NCI-H748 (cell line): ENCODE measurements around the gene TSPEAR.
"Not testable (repeated sequence)": the region's sequence is repeated elsewhere in the genome, so short reads cannot be mapped to it uniquely, and the experiment has no call there.

ENCODE experiments used
- DNase-seq: peaks from one replicate; lab custom pipeline; 2025; ENCODE audit not compliant: unreplicated experiment; lab: John Stamatoyannopoulos, UW

TSPEAR gene

DNA sequence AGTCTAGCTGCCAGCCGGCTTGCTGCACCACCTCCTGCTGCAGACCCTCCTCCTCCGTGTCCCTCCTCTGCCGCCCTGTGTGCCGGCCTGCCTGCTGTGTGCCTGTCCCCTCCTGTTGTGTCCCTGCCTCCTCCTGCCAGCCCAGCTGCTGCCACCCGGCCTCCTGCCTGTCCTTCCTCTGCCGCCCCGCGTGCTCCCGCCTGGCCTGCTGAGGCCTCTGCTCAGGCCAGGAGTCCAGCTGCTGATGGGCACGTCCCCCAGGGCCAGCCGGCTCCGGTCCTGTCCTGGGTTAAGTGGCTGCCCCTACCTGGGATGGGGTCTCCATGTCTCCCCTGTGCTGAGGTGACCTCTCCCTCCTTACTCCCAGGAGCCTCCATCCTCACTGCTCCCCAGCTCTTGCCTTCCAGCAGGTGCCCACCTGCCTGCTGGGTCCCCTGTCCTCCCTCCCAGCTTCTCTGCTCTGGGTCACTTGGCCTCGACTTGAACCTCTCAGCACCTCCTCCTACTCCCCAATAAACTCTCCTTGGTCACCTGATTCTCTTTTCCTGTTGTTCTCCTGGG lies 98.6 kb downstream of the TSPEAR start:
- no peak for DNase-seq

DNA sequence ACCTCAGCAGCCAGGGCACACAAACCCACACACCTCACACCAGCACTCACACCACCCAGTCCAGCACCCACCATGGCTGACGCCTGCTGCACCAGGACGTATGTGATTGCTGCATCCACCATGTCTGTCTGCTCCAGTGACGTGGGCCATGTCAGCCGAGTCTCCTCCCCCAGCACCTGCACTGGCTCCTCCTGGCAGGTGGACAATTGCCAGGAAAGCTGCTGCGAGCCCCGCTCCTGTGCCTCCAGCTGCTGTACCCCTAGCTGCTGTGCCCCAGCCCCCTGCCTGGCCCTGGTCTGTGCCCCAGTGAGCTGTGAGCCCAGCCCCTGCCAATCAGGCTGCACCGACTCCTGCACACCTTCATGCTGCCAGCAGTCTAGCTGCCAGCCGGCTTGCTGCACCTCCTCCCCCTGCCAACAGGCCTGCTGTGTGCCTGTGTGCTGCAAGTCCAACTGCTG lies 99.3 kb downstream of the TSPEAR start, which contains the start of gene KRTAP10-8:
KRTAP10-8 (plus strand) TSS at position 51 of the 458 bp plus-strand sequence; CDS start at position 73, 22 bp downstream.
- DNase-seq, result no peak

DNA sequence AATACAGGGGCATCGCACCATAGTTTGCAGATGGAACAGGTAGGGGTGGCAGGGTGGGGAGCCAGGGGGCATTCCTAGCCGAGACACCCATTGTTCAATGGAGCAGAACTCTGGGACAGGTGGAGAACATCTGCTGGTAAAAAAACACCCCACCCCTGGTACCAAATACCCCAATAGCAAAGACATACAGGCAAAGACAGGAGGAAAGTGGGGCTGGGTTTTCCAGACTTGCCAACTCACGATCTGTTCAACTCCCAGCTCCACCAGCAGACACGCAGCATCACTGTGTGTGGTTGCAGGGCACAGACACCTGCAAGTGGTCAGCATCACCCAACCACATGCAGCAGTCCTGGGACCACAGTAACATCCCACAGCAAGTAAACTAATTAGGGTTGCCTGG lies 99.8 kb downstream of the TSPEAR start:
- DNase-seq, result no peak

DNA sequence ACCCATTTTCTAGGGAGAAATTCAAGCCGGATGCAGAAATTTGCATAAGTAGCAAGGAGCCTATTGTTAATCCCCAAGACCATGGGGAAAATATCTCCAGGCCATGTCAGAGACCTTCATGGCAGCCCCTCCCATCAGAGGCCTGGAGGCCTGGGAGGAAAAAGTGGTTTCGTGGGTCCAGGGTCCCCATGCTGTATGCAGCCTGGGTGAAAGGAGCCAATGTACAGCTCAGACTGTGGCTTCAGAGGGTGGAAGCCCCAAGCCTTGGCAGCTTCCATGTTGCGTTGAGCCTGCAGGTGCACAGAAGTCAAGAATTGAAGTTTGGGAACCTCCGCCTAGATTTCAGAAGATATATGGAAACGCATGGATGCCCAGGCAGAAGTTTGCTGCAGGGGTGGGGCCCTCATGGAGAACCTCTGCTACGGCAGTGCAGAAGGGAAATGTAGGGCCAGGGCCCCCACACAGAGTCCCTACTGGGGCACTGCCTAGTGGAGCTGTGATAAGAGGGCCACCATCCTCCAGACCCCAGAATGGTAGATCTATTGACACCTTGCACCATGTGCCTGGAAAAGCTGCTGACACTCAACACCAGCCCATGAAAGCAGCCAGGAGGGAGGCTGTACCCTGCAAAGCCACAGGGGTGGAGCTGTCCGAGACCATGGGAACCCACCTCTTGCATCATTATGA lies 101.1 kb downstream of the TSPEAR start:
- DNase-seq, result not testable (repeated sequence)

DNA sequence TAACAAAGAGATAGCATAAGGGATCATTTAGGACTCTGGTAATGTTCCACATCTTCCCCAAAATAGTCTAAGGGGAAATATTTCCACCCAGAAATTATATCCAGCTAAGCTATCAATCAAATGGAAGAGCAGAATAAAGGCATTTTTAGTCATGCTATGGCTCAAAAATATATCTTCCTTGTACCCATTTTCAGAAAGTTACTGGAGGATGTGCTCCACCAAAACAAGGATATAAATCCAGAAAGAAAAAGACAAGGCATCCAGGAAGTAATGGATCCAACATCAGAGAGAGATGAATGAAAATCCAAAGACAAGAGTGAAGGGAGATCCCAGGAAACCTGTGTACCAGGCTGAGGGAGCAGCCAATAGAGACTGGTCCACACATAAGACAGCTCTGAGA lies 102.2 kb downstream of the TSPEAR start:
- DNase-seq, result no peak

DNA sequence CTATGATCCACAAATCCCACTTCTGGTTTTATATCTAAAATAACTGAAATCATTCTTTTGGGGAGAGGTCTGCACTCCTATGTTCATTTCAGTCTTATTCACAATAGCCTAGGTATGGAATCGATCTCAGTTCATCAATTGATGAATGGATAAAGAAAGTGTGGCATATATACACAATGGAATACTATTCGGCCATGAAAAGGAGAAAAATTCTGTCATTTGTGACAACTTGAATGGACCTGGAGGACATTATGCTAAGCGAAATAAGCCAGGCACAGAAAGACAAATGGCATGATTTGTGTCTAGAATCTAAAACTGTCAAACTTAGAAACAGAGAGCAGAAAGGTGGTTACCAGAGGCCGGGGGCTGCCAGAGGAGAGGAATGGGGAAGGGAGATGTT lies 104.9 kb downstream of the TSPEAR start:
- no peak for DNase-seq

DNA sequence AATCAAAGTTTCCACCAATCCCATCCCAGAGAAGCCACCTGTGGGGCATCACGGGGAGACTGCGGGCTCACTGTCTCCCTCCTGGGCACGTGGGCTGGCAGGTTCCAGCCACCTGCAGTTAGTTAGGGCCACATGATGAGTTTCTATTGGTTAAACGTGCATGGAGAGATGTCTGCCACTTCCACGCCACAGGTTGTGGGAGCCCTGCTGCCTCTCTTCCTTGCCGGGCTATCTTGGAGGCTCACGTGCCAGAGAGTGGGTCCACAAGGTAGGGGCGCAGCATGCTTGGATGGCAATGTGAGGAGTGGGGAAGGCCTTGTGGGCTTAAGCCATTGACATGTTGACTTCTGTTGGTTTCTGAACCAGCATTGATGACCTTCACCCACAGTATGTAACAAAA lies 107.5 kb downstream of the TSPEAR start:
- DNase-seq, result no peak

DNA sequence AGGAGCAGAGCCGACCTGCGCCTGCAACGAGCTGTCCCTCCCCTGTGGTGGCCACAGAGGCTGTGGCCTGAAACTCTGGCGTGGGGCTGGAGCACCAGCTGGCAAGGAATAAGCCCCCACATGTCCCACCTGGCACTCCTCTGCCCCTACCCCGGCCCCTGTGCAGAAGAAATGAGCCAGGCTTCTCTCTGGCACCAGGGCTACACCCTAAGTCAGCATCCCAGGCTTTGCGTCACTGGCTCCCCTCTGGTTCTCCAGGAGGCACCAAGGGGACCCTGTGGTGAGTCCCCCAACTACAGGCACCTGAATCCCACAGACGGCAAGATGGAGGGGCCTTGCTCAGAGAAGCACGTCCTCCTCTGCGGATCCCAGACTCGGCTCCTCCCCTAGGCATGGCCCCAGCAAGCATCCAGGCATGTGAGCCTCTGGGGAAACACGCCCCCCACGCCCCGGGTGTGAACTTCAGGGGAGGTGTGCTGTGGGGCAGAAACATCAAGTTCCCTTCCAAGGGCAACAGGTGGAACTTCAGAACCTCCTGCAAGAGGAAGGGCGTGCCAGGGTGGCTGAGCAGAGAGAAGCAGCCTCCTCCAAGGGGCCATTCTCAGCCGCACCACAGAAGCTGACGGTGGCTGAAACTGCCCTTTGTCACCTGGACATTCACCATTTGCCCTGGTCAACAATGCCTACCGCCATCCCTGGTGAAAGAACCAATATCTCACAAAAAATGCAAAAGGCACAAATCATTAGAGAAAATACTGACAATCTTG lies 108.1 kb downstream of the TSPEAR start:
- no peak for DNase-seq

DNA sequence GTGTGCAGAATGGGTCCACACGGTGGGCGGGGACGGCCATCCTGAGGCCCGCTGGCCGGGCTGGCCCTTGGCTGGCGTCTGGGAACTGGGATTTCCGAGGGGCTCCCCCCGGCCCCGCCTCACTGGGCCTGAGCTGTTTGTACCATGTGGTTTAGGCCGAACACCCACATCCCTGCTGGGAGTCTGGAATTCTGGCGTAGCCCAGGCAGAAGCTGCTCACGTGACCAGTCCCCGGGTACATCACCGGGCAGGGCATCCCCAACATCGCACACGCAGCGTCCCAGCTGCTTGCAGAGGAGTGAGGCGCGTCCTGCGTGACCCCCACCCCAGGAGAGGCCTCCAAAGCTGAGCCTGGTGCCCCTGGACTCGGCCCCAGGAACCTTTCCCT lies 108.9 kb downstream of the TSPEAR start:
- no peak for DNase-seq

DNA sequence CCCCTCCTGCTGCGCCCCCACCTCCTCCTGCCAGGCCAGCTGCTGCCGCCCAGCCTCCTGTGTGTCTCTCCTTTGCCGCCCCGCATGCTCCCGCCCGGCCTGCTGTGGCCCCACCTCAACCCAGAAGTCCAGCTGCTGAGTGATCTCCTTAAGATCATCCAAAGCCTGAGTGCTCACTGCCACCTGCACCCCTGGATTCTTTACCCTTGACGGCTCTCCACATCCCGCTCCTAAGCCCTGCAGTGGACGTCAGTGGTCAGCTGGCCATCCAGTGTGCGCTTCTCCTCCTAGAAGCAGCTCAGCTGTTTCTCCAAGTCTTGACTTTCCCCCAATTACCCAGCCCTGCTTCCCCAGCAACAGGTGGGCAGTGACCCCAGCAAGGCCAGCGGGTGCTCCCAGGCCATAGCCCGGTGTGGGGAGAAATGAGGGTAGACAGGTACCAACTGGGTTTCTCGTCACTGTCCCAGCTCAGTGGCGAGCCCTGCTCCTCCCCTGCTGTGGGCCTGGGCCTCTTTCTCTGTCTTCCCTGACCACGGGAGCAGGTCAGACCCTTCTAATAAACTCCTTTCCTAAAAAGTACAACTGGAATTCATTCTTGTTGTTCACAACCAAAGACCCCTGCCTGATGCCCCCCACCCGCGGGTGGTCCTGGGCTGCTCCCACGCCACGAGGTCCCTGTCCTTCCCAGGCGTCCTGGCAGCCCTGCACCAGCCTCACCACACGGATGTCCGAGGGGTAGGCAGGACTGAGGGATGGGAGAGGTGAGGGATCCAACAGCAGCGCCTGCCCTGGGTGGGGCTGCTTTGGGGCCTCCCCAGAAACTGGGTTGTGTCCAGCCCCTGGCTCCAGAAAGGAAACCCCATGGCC lies 109.5 kb downstream of the TSPEAR start:
- no peak for DNase-seq

DNA sequence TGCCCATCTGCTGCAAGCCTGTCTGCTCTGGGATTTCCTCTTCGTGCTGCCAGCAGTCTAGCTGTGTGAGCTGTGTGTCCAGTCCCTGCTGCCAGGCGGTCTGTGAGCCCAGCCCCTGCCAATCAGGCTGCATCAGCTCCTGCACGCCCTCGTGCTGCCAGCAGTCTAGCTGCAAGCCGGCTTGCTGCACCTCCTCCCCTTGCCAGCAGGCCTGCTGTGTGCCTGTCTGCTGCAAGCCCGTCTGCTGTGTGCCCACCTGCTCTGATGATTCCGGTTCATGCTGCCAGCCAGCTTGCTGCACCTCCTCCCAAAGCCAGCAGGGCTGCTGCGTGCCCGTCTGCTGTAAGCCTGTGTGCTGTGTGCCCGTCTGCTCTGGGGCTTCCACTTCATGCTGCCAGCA lies 110.3 kb downstream of the TSPEAR start:
- DNase-seq, result not testable (repeated sequence)

DNA sequence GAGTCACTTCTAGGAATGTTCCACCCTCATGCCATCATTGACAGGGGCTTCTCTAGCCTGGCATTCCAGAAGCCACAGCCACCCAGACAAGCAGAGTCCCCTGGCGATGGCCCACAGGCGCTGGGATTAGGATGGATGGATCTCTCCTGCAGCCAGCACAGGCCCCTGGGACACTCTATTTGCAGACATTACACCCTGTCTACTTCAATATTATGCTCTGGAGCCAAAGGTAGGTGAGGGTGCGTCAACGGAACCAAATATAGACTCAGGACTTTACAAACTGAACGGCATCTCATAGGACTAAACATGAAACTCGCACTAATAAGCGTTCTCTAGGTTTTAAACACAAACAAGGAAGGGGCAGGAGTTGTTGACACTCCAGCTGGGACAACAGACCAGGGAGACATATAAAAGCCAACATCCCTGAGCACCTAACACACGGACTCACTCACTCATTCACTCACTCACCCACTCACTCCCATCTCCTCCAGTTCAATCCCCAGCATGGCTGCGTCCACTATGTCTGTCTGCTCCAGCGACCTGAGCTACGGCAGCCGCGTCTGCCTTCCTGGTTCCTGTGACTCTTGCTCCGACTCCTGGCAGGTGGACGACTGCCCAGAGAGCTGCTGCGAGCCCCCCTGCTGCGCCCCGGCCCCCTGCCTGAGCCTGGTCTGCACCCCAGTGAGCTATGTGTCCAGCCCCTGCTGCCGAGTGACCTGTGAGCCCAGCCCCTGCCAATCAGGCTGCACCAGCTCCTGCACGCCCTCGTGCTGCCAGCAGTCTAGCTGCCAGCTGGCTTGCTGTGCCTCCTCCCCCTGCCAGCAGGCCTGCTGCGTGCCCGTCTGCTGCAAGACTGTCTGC lies 111.0 kb downstream of the TSPEAR start, which contains the start of gene KRTAP10-7:
KRTAP10-7 (plus strand) TSS at position 480 of the 861 bp plus-strand sequence; CDS start at position 505, 25 bp downstream.
- not testable (repeated sequence) for DNase-seq

DNA sequence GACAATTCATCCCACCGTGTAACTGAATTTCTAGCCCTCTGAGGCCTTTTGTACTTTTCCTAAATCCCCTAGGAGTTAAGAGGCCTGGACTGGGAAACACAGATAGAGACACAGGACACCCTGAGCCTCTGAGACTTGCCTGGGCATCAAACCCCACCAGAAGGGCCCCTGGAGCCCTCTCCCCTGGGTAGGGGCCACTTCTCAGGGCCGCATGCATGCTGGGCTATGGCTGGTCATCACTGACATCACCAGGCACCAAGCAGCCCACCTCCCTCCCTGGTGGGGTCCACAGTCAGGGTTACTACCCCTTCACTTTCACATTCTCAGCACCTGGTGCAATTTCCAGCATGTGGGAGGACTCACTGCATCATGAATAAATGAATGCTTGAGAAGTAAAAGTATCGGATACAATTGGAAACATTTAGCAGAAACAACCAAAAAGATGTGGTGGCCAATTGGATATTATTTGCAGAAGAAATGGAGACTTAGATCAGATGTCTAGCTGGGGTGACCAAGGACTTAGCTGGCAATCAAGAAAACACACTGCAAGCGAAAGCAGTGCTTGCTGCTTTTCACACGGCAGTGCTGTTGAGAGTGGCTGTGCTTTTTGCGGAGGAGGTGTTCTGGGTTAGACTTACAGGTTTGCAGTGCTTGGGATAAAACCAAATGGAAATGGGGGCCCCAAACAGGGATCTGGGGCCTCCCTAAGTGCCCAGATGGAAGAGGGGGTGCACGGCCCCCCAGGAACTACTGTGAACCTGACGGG lies 111.9 kb downstream of the TSPEAR start:
- DNase-seq, result no peak

DNA sequence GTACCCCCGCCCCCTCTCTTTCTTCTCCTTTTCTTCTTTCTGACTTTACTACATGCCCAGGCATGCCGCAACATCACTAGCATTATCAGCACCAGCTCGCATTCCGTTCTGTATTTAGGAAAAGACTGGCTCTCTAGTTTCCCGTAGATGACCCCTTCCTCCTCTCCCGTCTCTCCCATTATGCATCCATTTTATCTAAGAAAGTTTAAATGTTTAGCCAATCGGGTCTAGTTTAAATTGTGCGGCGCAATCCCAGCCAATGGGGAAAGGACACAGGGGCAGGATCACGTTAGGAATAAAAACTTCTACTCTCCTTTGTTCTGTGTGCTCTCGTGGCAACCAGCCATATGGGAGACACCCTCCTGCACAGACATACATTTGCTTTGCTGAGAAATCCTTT lies 113.3 kb downstream of the TSPEAR start:
- no peak for DNase-seq

DNA sequence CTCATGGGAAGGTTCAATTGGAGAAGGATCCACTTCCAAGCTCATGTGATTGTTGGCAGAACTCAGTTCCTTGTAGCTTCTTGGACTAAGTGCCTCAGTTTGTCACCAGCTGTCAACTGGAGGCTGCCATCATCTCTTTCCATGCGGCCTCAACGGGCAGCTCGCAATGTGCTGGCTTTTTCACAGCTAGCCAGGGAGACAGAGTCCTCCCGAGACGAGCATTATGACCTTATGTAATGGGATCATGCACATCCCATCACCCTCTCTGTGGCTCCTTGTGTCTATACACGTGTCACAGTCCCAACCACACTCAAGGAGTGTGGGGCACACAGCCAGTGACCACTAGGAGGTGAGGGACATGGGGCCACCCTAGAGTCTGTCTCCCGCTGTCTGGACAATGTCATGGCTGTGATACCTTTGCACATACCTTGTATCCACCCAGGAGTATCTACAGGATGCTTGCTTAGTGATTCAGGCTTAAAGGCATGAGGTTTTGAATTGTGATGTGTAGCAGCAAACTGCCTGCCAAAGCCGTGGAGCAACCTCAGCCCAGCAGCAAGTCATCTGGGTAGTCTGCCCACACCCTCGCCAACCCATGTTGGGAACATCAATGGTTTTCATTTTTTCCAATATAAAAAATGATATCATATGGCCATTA lies 115.2 kb downstream of the TSPEAR start:
- DNase-seq, result no peak

DNA sequence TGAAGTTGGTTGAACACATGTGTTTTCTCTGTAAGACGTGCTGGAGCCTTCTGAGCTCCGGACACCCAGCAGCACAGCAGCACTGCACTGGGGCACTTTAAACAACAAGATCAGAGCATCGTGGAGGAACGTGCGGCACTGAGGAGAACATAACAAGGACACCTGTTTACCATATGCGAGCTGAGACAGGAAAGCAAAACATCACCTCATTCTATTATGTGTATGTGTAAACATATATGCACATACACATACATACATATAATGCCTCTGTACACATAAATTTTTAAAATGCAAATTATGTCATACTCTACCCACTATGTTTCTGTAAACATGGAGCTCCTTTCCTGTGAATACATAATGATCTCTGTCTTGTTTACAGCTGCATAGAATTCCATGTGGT lies 115.8 kb downstream of the TSPEAR start:
- DNase-seq, result no peak

DNA sequence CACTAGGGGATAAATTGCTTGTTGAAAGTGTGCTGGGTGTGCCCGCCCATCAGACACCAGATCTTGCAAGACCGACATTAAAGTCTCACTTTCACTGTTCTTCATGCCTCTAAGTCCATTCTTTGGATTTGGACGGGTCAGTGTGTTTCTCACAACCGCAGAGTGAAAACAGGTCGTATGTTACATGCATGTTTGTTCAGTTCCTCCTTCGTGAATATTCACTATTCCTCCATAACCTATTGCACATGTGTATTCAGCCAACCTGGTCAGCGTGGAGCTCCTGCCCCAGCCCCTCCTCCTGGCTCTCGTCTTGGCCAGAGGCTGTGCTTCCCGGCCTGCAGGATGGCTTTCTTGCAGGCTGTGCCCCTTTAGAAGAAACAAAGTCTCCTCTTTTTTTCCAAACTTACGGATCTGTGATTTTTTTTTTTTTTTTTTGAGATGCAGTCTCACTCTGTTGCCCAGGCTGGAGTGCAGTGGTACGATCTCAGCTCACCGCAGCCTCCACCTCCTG lies 116.9 kb downstream of the TSPEAR start:
- DNase-seq, result no peak

DNA sequence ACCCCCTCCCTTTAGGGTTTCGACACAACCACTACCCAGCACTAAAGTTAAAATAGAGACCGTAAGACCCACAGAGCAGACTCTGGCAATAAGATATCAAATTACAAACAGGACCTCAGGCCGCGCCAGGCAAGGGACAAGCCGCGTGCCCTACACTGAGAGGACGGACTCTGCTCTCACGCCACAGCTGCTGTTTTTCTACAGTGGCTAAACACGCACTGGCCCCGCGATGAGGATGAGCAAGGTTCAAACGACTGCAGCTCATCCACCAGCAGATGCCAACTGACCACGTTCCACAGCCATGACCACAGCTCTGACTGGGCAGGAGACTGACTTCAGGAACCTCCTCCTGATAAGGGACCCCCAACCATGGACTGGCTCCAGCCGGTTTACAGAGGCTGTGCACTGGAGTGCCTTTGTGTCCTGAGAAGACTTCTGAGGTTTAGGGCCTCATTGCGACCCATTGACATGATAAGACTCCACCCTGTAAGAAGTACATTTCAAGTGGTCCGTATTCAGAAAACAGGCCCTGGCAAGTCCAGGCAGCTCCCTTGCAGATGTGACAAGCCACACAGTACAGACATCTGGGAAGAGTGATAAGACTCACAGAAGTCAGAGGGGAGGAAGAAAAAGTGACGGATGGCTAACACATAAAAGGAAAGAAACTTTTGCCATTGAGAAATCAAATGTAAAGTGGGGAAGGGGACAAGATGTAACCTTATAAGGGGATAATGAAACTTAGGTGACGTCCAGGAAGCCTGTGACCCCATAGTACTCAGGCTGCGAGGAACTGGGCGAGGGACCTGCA lies 117.6 kb downstream of the TSPEAR start:
- peak; percentile 37 for DNase-seq
